Astrocyte of the cerebellum (primary cell): ENCODE measurements around the gene UNCX.

Experiments
- DNase-seq: peaks from one replicate; pipeline ENCODE4 v3.0.0-alpha.2; 2011; ENCODE audit warnings: low read depth
- H3K4me3 ChIP-seq: 2 replicates; pipeline ENCODE4 v1.5.1; 2011; ENCODE audit warnings: mild to moderate bottlenecking, low read depth, low read length, moderate library complexity
- in situ Hi-C: cut with HindIII; loops from 2 replicates; pipeline ENCODE4 v1.10.0; 2017; ENCODE audit warnings: low sequenced_read_pairs
- TF ChIP-seq, protein P1 (sequence below): IDR thresholded peaks from 2 replicates; pipeline ENCODE4 v1.5.1; 2012; ENCODE audit warnings: low read length, low read depth, moderate library complexity, mild to moderate bottlenecking; ENCODE audit errors: missing control alignments

Gene UNCX

DNA sequence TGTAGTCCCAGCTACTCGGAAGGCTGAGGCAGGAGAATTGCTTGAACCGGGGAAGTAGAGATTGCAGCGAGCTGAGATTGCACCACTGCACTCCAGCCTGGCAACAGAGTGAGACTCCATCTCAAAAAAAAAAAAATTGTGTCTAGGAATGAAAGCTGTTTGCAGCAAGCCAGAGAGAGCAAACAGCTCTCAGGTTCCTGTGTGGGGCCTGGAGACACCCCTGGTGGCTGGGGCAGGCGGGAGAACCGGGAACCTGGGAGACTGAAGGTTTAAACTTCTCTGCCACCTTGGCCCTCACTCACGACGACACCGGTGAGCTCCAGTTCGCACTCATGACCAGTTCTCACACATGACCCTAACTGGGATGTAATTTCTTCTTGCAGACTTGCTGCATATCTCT, 13.2 kb upstream of the UNCX start:
- no peak for DNase-seq
- in situ Hi-C loops, result no loop called here
- TF ChIP-seq, protein P1, sequence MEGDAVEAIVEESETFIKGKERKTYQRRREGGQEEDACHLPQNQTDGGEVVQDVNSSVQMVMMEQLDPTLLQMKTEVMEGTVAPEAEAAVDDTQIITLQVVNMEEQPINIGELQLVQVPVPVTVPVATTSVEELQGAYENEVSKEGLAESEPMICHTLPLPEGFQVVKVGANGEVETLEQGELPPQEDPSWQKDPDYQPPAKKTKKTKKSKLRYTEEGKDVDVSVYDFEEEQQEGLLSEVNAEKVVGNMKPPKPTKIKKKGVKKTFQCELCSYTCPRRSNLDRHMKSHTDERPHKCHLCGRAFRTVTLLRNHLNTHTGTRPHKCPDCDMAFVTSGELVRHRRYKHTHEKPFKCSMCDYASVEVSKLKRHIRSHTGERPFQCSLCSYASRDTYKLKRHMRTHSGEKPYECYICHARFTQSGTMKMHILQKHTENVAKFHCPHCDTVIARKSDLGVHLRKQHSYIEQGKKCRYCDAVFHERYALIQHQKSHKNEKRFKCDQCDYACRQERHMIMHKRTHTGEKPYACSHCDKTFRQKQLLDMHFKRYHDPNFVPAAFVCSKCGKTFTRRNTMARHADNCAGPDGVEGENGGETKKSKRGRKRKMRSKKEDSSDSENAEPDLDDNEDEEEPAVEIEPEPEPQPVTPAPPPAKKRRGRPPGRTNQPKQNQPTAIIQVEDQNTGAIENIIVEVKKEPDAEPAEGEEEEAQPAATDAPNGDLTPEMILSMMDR, result no peak
- no peak overlapping the region for H3K4me3 ChIP-seq

DNA sequence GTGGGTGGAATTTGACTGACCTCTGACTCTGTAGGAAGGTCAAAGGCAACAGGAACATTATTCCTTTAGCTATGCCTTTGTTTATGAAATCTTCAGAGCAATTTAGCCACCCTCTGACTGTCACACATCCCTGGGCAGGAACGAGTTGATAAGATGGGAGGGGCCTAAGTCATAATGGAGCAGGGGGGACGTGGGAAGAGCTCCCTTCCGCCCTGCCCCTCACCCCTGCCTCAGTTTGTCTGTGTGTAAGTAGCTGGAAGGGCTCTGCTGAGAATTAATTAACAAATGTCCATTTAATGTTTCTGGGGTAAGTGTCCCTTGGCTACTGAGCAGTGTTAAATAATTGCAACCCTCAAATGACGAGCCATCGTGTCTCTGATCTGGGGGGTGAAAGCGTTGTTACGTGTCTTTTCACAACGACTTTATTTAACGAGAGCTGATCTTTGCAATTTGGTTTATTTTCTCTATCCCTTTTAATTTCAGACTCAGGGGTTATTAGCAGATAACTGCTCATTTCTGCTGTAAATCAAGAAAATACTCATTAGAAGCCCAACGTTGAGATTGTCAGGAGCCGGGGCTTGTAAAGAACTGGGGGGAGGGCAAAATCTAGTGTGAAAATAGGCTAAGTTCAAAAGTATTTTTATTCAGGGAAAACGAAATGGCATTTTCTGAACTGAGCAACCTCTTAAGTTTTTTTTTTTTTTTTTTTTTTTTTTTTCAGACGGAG, 12.5 kb upstream of the UNCX start:
- DNase-seq, result no peak
- H3K4me3 ChIP-seq, result no peak overlapping the region
- TF ChIP-seq, protein P1, result no peak
- in situ Hi-C loops, result no loop called here

DNA sequence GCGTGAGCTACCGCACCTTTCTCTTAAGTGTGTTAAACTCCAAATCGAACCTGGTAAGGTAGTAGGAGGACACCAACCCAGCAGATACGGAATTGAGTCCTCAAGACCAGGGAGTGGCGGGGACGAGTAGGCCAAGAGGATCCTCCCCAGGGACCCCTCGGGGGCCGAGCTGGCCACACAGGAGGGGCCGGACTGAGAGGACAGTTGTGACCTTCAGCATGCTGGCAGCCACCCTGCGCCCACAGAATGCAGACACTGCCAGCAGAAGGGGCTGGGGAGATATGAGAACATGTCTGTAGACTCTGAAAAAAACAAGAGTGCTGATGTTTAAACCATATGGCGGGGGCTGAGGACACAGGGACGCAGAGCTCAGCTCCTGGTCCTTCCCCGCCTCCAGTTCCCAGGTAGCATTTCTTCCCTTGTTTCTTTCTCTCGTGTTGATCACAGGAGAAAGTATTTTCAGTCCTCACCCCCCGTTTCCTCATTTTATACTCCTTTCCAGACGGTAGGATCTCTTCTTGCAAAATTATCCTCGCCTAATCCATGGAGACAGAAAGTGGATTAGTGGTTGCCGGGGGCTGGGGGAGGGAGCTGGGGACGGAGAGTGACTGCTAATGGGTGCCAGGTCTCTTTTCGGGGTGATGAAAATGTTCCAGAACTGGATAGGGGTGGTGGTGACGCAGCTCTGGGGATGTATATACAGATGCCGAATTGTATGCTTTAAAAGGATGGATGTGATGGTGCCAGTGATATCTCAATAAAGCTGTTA, 11.5 kb upstream of the UNCX start:
- in situ Hi-C loops, result no loop called here
- no peak overlapping the region for H3K4me3 ChIP-seq
- DNase-seq, result no peak
- TF ChIP-seq, protein P1, result no peak

DNA sequence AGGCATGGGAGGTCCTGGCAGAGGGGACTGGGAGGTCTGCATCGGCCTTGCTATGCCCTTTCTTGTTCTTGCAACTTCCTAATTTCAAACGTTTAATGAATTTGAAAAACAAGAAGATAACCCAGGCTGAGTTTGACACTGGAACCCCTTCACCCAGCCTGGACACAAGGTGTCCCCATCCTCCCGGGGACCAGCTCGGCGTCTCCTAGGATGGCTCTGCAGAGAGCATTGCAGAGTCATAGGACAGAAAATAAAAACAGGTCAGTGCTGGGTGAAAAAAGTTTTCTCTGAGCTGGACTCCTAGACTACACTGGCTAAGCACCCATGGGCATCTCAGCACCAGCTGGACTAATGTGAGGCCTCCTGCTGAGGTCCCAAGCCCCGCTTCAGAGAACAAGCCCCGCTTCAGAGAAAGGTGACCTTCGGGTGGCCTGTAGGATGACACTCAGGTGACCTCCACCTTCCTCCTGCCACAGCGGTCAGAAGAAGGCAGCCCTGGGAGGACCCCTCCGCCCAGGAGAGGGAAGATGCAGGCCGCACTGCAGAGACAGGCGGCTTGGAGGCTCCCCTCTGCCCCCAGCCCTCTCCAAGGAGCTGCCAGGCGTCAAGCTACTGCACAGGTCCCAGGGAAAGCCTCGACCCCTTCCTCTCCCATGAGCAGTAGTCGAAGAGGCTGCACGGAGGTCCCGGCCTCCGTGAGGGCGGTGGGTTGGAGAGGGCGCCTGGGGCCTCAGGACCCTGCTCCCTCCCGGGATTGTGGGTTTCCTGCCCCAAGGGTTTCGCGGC, 9.3 kb upstream of the UNCX start:
- no peak for DNase-seq
- TF ChIP-seq, protein P1, result no peak
- in situ Hi-C loops, result no loop called here
- H3K4me3 ChIP-seq, result no peak overlapping the region

DNA sequence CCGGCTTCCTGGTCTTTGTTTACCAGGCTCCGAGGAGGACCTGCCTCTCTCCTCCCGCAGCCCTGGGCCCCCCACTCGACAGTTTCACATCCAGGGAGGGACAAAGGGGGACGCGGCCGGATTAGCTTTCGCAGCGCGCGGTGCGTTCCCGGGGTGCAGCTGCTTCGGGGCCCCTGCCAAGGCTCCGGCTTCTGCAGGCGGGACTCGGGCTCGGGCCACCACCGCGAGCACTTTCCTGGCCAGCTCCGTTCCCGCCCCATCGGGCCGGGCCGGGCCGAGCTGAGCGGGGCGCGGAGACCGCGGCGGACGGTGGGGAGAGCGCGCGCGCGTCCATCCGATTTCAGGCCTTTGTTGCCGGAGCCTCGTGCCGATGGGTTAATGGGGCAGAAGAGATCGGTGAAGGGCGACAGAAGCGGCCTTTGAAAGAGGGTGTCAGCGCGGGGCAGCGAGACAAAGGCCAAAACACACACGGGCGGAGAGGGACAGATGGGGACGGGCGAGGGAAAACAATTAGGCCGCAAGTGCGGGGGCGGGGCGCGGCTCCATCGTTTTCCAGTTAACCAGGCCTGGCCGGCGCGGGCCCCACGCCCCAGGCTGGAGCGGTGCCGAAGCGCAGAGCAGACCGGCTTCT, 8.5 kb upstream of the UNCX start:
- in situ Hi-C loops, result no loop called here
- TF ChIP-seq, protein P1, result no peak
- no peak overlapping the region for H3K4me3 ChIP-seq
- no peak for DNase-seq

DNA sequence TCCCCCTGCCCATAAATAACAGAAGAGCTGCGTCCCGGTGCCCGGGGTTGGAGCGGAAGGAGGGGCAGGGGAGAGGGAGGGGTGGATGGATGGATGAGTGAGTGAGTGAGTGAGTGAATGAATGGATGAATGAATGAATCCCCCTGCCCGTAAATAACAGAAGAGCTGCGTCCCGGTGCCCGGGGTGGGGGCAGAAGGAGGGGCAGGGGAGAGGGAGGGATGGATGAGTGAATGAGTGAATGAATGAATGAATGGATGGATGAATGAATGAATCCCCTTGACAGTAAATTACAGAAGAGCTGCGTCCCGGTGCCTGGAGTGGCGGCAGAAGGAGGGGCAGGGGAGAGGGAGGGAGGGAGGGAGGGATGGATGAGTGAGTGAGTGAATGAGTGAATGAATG, 7.6 kb upstream of the UNCX start:
- no peak for DNase-seq
- in situ Hi-C loops, result no loop called here
- H3K4me3 ChIP-seq, result no peak overlapping the region
- TF ChIP-seq, protein P1, result no peak
